HEK293 (cell line): ENCODE measurements around the gene OR6B1.

Source experiments
- CTCF ChIP-seq: fragments of 450-650 bp; formaldehyde crosslinking; IDR thresholded peaks from 2 replicates; pipeline ENCODE4 v1.5.1; 2016; ENCODE audit warnings: missing biosample characterization, missing genetic modification characterization
- MYNN ChIP-seq: fragments of 450-650 bp; formaldehyde crosslinking; IDR thresholded peaks from 2 replicates; pipeline ENCODE4 v1.5.1; 2016; ENCODE audit warnings: missing biosample characterization, missing genetic modification characterization, borderline replicate concordance
- SP7 ChIP-seq: fragments of 450-650 bp; formaldehyde crosslinking; IDR thresholded peaks from 2 replicates; pipeline ENCODE4 v1.5.1; 2016; ENCODE audit warnings: missing biosample characterization, missing genetic modification characterization
- ZBTB8A ChIP-seq: fragments of 450-650 bp; formaldehyde crosslinking; IDR thresholded peaks from 2 replicates; pipeline ENCODE4 v1.5.1; 2016; ENCODE audit warnings: missing biosample characterization, missing genetic modification characterization
- ZFP3 ChIP-seq: fragments of 450-650 bp; formaldehyde crosslinking; IDR thresholded peaks from 2 replicates; pipeline ENCODE4 v1.5.1; 2016; ENCODE audit warnings: low read depth, missing biosample characterization, missing genetic modification characterization
- ZNF146 ChIP-seq: fragments of 450-650 bp; formaldehyde crosslinking; IDR thresholded peaks from 2 replicates; pipeline ENCODE4 v1.5.1; 2016; ENCODE audit warnings: missing biosample characterization, missing genetic modification characterization
- ZNF362 ChIP-seq: fragments of 450-650 bp; formaldehyde crosslinking; IDR thresholded peaks from 2 replicates; pipeline ENCODE4 v1.5.1; 2016; ENCODE audit warnings: missing biosample characterization, missing genetic modification characterization
- ZNF394 ChIP-seq: fragments of 450-650 bp; formaldehyde crosslinking; IDR thresholded peaks from 2 replicates; pipeline ENCODE4 v1.5.1; 2016; ENCODE audit warnings: missing biosample characterization, missing genetic modification characterization, mild to moderate bottlenecking, moderate library complexity, borderline replicate concordance
- ZNF449 ChIP-seq: fragments of 450-650 bp; formaldehyde crosslinking; IDR thresholded peaks from 2 replicates; pipeline ENCODE4 v1.5.1; 2017; ENCODE audit warnings: missing biosample characterization, mild to moderate bottlenecking, missing genetic modification characterization, moderate library complexity
- ZNF473 ChIP-seq: fragments of 450-650 bp; formaldehyde crosslinking; IDR thresholded peaks from 2 replicates; pipeline ENCODE4 v1.5.1; 2017; ENCODE audit warnings: missing biosample characterization, missing genetic modification characterization
- ZNF513 ChIP-seq: fragments of 450-650 bp; IDR thresholded peaks from 2 replicates; pipeline ENCODE4 v1.5.1; 2018; ENCODE audit warnings: missing biosample characterization, missing genetic modification characterization
- ZNF623 ChIP-seq: fragments of 450-650 bp; formaldehyde crosslinking; IDR thresholded peaks from 2 replicates; pipeline ENCODE4 v1.5.1; 2016; ENCODE audit warnings: missing biosample characterization, missing genetic modification characterization
- ZNF624 ChIP-seq: fragments of 450-650 bp; formaldehyde crosslinking; IDR thresholded peaks from 2 replicates; pipeline ENCODE4 v1.5.1; 2017; ENCODE audit warnings: missing biosample characterization, missing genetic modification characterization

GRCh38 chr7:143983960-143984359 is 16.2 kb upstream of the OR6B1 start:
- TF ChIP-seq ZNF473 (no peak), ZNF362 (no peak), SP7 (tag by site-specific recombination) (no peak), CTCF (tag by site-specific recombination) (no peak), ZNF513 (tag by site-specific recombination) (no peak), ZNF394 (no peak), ZNF449 (tag by site-specific recombination) (no peak), ZNF623 (tag by site-specific recombination) (no peak), ZFP3 (tag by site-specific recombination) (no peak), MYNN (tag by site-specific recombination) (no peak), ZBTB8A (no peak), ZNF624 (tag by site-specific recombination) (no peak), ZNF146 (no peak)
